Liver (tissue), 9 donors: Measurements from ENCODE around the gene IL1RAP. TPM values are rescaled to one million over a fixed set of nuclear protein-coding genes. Genes with fewer than 3 reads are reported as not detected.

Source experiments
- DNase-seq: peaks from one replicate; pipeline ENCODE4 v3.0.0-alpha.2; 2017; ENCODE audit warnings: low spot score
- H3K27ac ChIP-seq, 2 donors: one replicate each; pipeline ENCODE4 v1.7.0; 2013; ENCODE audit warnings: inconsistent platforms in 2 of 2, low read length in 2 of 2, control low read depth in 1 of 2, low read depth in 1 of 2, mild to moderate bottlenecking in 1 of 2
- H3K27me3 ChIP-seq, 4 donors: one replicate each; pipeline versions ENCODE4 v1.6.1 to v1.7.0; 2013; ENCODE audit warnings: low read length in 3 of 4, inconsistent platforms in 1 of 4, mild to moderate bottlenecking in 1 of 4, moderate library complexity in 1 of 4; ENCODE audit not compliant: control insufficient read depth in 4 of 4, insufficient read depth in 4 of 4
- H3K36me3 ChIP-seq, 4 donors: one replicate each; pipeline versions ENCODE4 v1.6.1 to v1.7.0; 2013; ENCODE audit warnings: low read length in 3 of 4, mild to moderate bottlenecking in 3 of 4, low read depth in 1 of 4, moderate library complexity in 1 of 4; ENCODE audit not compliant: control insufficient read depth in 4 of 4, insufficient read depth in 3 of 4
- H3K4me1 ChIP-seq, 4 donors: one replicate each; pipeline versions ENCODE4 v1.6.1 to v1.7.0; 2013; ENCODE audit warnings: low read length in 3 of 4, mild to moderate bottlenecking in 3 of 4, moderate library complexity in 1 of 4; ENCODE audit not compliant: control insufficient read depth in 4 of 4, insufficient read depth in 4 of 4
- H3K4me3 ChIP-seq, 3 donors: one replicate each; pipeline versions ENCODE4 v1.6.1 to v1.7.0; 2013; ENCODE audit warnings: low read length in 3 of 3, control low read depth in 1 of 3, low read depth in 1 of 3, mild to moderate bottlenecking in 1 of 3
- H3K9ac ChIP-seq, 2 donors: one replicate each; pipeline ENCODE4 v1.7.0; 2013; ENCODE audit warnings: low read length in 2 of 2, mild to moderate bottlenecking in 2 of 2, moderate library complexity in 2 of 2, control low read depth in 1 of 2, low read depth in 1 of 2
- H3K9me3 ChIP-seq, 4 donors: one replicate each; pipeline versions ENCODE4 v1.6.1 to v1.7.0; 2013; ENCODE audit warnings: low read length in 3 of 4; ENCODE audit not compliant: control insufficient read depth in 4 of 4
- EGR1 ChIP-seq, 2 donors: IDR thresholded peaks; 2 replicates each; pipeline ENCODE4 v1.6.1; 2016 to 2018; ENCODE audit warnings: antibody characterized with exemption in 2 of 2, low read depth in 2 of 2
- FOXA1 ChIP-seq: IDR thresholded peaks from 2 replicates; pipeline ENCODE4 v1.6.1; 2016; ENCODE audit warnings: antibody characterized with exemption
- FOXA2 ChIP-seq: IDR thresholded peaks from 2 replicates; pipeline ENCODE4 v1.6.1; 2016; ENCODE audit warnings: antibody characterized with exemption
- GABPA ChIP-seq, 2 donors: IDR thresholded peaks in 1 of 2; conservative IDR thresholded peaks in 1 of 2; 2 replicates each; pipeline ENCODE4 v1.6.1; 2016; ENCODE audit warnings: antibody characterized with exemption in 2 of 2, mild to moderate bottlenecking in 1 of 2, moderate library complexity in 1 of 2
- HNF4A ChIP-seq, 2 donors: conservative IDR thresholded peaks; 2 replicates each; pipeline ENCODE4 v1.6.1; 2016; ENCODE audit warnings: antibody characterized with exemption in 2 of 2, mild to moderate bottlenecking in 2 of 2
- HNF4G ChIP-seq: IDR thresholded peaks from 2 replicates; pipeline ENCODE4 v1.6.1; 2016; ENCODE audit warnings: antibody characterized with exemption
- JUND ChIP-seq, 2 donors: IDR thresholded peaks; 2 replicates each; pipeline ENCODE4 v1.6.1; 2016; ENCODE audit warnings: antibody characterized with exemption in 2 of 2
- NR2F2 ChIP-seq: IDR thresholded peaks from 2 replicates; pipeline ENCODE4 v1.6.1; 2016; ENCODE audit warnings: antibody characterized with exemption
- RAD21 ChIP-seq, 2 donors: IDR thresholded peaks; 2 replicates each; pipeline ENCODE4 v1.6.1; 2016; ENCODE audit warnings: antibody characterized with exemption in 2 of 2, mild to moderate bottlenecking in 2 of 2
- REST ChIP-seq: IDR thresholded peaks from 2 replicates; pipeline ENCODE4 v1.6.1; 2016; ENCODE audit warnings: antibody characterized with exemption, mild to moderate bottlenecking
- RXRA ChIP-seq, 2 donors: IDR thresholded peaks; 2 replicates each; pipeline ENCODE4 v1.6.1; 2017 to 2018; ENCODE audit warnings: antibody characterized with exemption in 2 of 2, mild to moderate bottlenecking in 1 of 2
- SP1 ChIP-seq: IDR thresholded peaks from 2 replicates; pipeline ENCODE4 v1.6.1; 2018; ENCODE audit warnings: antibody characterized with exemption, mild to moderate bottlenecking
- TAF1 ChIP-seq: conservative IDR thresholded peaks from 2 replicates; pipeline ENCODE4 v1.6.1; 2016; ENCODE audit warnings: antibody characterized with exemption, mild to moderate bottlenecking
- YY1 ChIP-seq: IDR thresholded peaks from 2 replicates; pipeline ENCODE4 v1.6.1; 2016; ENCODE audit warnings: antibody characterized with exemption, mild to moderate bottlenecking
- WGBS: extraction: QIAGEN DNeasy Blood & Tissue Kit; methylation state at CpG from one replicate; pipeline ENCODE4 v1.1.7; 2013; 5-methylcytosine and 5-hydroxymethylcytosine counted together
- polyA plus RNA-seq, 2 donors: library from polyadenylated mRNA; stranded (reverse) in 1 of 2; unstranded in 1 of 2; fragments of 200-250 nt in 1 of 2; fragments of >200 nt in 1 of 2; fragmentation: Nextera tagmentation in 1 of 2; extraction: Ambion mirVana in 1 of 2; gene quantifications; one replicate each; pipeline versions ENCODE4 v1.2.1 to v1.2.3, GENCODE V29; 2013 to 2015
- total RNA-seq, 2 donors: library from RNA; depleted of rRNA; stranded (reverse); fragments of >200 nt; gene quantifications; one replicate each; pipeline ENCODE4 v1.2.3, GENCODE V29; 2014
- TF ChIP-seq, protein P1 (sequence below): IDR thresholded peaks from 2 replicates; pipeline ENCODE4 v1.6.1; 2016; ENCODE audit warnings: antibody characterized with exemption
- TF ChIP-seq, protein P2 (sequence below): IDR thresholded peaks from 2 replicates; pipeline ENCODE4 v1.6.1; 2016; ENCODE audit warnings: antibody characterized with exemption
- TF ChIP-seq, protein P3 (sequence below): fragments of 150-350 bp; IDR thresholded peaks from 2 replicates; pipeline ENCODE4 v1.5.1; 2017; ENCODE audit warnings: improper control_type of control experiment, low read depth, low read length; ENCODE audit not compliant: missing input control
- TF ChIP-seq, protein P4 (sequence below): IDR thresholded peaks from 2 replicates; pipeline ENCODE4 v1.6.1; 2016; ENCODE audit warnings: antibody characterized with exemption
- donor health status: healthy.
- donor health status: healthy.
- donor health status: healthy.
- donor health status: healthy.
- donor health status: healthy.

The IL1RAP gene
- total and polyA plus RNA-seq, 4 donors: 53.7 to 230 (median 71.6) TPM

DNA sequence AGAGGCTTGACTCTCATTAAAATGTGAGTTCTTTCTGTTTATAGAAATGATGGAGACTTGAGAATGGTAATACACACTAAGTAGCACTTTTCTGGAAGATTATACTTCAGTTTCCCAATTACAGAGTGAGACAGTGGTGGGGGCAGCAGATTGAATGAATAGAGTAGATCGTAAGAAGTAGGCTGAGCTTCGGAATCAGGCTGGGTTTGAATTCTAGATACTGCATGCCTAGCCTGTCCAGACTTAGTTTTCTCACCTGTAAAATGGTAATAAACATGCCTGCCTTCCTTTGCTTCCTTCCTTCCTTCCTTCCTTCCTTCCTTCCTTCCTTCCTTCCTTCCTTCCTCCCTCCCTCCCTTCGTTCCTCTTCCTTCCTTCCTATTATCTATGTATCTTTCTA lies 8.1 kb downstream of the IL1RAP start:
- peaks cover 3 to 36% (median 28%) of the 10 kb centered on the region in 4 donors for H3K4me1 ChIP-seq
- H3K4me3 ChIP-seq: no peak overlapping the region
- 92% methylated on average over 3 of the region's 3 CpGs for WGBS
- peaks cover 0 to 17% (median 3%) of the 10 kb centered on the region in 4 donors for H3K36me3 ChIP-seq
- no peaks in the 10 kb centered on the region for H3K9me3 ChIP-seq
- no peaks in the 10 kb centered on the region for H3K27me3 ChIP-seq
- no peak overlapping the region for H3K9ac ChIP-seq
- no peak for DNase-seq
- H3K27ac ChIP-seq: no peak overlapping the region
- no peak for TF ChIP-seq HNF4A (conservative IDR thresholded peaks at IDR 0.05)
- TF ChIP-seq TAF1: no peak
- no peak for TF ChIP-seq RXRA (IDR thresholded peaks at IDR 0.05)
- TF ChIP-seq HNF4G: no peak
- TF ChIP-seq, protein P1, sequence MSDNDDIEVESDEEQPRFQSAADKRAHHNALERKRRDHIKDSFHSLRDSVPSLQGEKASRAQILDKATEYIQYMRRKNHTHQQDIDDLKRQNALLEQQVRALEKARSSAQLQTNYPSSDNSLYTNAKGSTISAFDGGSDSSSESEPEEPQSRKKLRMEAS: no peak
- TF ChIP-seq, protein P2, sequence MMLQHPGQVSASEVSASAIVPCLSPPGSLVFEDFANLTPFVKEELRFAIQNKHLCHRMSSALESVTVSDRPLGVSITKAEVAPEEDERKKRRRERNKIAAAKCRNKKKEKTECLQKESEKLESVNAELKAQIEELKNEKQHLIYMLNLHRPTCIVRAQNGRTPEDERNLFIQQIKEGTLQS: no peak
- TF ChIP-seq YY1: no peak
- TF ChIP-seq FOXA2: no peak
- TF ChIP-seq, protein P3, sequence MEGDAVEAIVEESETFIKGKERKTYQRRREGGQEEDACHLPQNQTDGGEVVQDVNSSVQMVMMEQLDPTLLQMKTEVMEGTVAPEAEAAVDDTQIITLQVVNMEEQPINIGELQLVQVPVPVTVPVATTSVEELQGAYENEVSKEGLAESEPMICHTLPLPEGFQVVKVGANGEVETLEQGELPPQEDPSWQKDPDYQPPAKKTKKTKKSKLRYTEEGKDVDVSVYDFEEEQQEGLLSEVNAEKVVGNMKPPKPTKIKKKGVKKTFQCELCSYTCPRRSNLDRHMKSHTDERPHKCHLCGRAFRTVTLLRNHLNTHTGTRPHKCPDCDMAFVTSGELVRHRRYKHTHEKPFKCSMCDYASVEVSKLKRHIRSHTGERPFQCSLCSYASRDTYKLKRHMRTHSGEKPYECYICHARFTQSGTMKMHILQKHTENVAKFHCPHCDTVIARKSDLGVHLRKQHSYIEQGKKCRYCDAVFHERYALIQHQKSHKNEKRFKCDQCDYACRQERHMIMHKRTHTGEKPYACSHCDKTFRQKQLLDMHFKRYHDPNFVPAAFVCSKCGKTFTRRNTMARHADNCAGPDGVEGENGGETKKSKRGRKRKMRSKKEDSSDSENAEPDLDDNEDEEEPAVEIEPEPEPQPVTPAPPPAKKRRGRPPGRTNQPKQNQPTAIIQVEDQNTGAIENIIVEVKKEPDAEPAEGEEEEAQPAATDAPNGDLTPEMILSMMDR: no peak
- no peak for TF ChIP-seq EGR1 (IDR thresholded peaks at IDR 0.05; ENCODE audit: low read depth in 2 of 2)
- TF ChIP-seq NR2F2: no peak
- no peak for TF ChIP-seq REST
- TF ChIP-seq SP1: no peak
- no peak for TF ChIP-seq FOXA1
- TF ChIP-seq, protein P4, sequence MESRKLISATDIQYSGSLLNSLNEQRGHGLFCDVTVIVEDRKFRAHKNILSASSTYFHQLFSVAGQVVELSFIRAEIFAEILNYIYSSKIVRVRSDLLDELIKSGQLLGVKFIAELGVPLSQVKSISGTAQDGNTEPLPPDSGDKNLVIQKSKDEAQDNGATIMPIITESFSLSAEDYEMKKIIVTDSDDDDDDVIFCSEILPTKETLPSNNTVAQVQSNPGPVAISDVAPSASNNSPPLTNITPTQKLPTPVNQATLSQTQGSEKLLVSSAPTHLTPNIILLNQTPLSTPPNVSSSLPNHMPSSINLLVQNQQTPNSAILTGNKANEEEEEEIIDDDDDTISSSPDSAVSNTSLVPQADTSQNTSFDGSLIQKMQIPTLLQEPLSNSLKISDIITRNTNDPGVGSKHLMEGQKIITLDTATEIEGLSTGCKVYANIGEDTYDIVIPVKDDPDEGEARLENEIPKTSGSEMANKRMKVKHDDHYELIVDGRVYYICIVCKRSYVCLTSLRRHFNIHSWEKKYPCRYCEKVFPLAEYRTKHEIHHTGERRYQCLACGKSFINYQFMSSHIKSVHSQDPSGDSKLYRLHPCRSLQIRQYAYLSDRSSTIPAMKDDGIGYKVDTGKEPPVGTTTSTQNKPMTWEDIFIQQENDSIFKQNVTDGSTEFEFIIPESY: no peak
- TF ChIP-seq GABPA (IDR thresholded peaks at IDR 0.05 in 1 of 2, conservative IDR thresholded peaks at IDR 0.05 in 1 of 2): no peak
- no peak for TF ChIP-seq JUND (IDR thresholded peaks at IDR 0.05)
- TF ChIP-seq RAD21 (IDR thresholded peaks at IDR 0.05): no peak
